ENCODE results near the gene GPBAR1. TPM values are rescaled to one million over a fixed set of nuclear protein-coding genes. Genes with fewer than 3 reads are reported as not detected.
"Not testable (repeated sequence)": the region's sequence is repeated elsewhere in the genome, so short reads cannot be mapped to it uniquely, and the experiment has no call there.

Gene GPBAR1
- total RNA-seq, 2 donors from 2014 or later: 0.46 to 0.88 TPM

- Mint-ChIP-seq H3K27ac (no peak overlapping the region), H3K9me3 (no peaks in the 10 kb centered on the region), H3K36me3 (no peaks in the 10 kb centered on the region)
- no peak for ATAC-seq
- DNase-seq (ENCODE audit: low spot score in 2 of 2): no peak
These were observed 46.7 kb downstream of the GPBAR1 start for GRCh38 chr2:218307415-218308090.

- Mint-ChIP-seq H3K9me3 (no peaks in the 10 kb centered on the region), H3K27ac (no peak overlapping the region), H3K36me3 (no peaks in the 10 kb centered on the region)
- no peak for ATAC-seq
- DNase-seq (ENCODE audit: low spot score in 2 of 2): no peak
These were observed 50.2 kb downstream of the GPBAR1 start for GRCh38 chr2:218310853-218311540.

GRCh38 chr2:218311541-218312266 is 50.9 kb downstream of the GPBAR1 start:
- not testable (repeated sequence) for H3K9me3 Mint-ChIP-seq; H3K36me3 Mint-ChIP-seq; ATAC-seq; DNase-seq (ENCODE audit: low spot score in 2 of 2); H3K27ac Mint-ChIP-seq

GRCh38 chr2:218312267-218312756 is 51.5 kb downstream of the GPBAR1 start:
- H3K9me3 Mint-ChIP-seq: no peaks in the 10 kb centered on the region
- no peaks in the 10 kb centered on the region for H3K36me3 Mint-ChIP-seq
- no peak for ATAC-seq

GRCh38 chr2:218313356-218313755 is 52.5 kb downstream of the GPBAR1 start:
- no peaks in the 10 kb centered on the region for H3K9me3 Mint-ChIP-seq
- H3K36me3 Mint-ChIP-seq: no peaks in the 10 kb centered on the region
- DNase-seq (ENCODE audit: low spot score in 2 of 2): no peak
- no peak for ATAC-seq
- H3K27ac Mint-ChIP-seq: no peak overlapping the region

More at GRCh38 chr2:218312267-218312756, 51.5 kb downstream of the GPBAR1 start:
- no peak overlapping the region for H3K27ac Mint-ChIP-seq
- DNase-seq (ENCODE audit: low spot score in 2 of 2): no peak

Other genes with a start within 250 kb of the GPBAR1 start
- 1 to 10 TPM; 3.2 to 5.1 TPM for gene RUFY4, start 191.8 kb upstream of the GPBAR1 start, total RNA-seq
- gene CXCR2, start 135.0 kb upstream of the GPBAR1 start, total RNA-seq: under 1 TPM in 1 of 2 donors, not detected in 1; 0.33 TPM
- gene CXCR1, start 94.1 kb upstream of the GPBAR1 start, total RNA-seq: not detected
- gene ARPC2, start 43.8 kb upstream of the GPBAR1 start, total RNA-seq: 100 to 1,000 TPM; 567 to 656 TPM
- 10 to 100 TPM; 67.7 to 68.4 TPM for gene AAMP, start 9.1 kb downstream of the GPBAR1 start, total RNA-seq
- gene PNKD, start 9.5 kb downstream of the GPBAR1 start, total RNA-seq: 10 to 100 TPM; 25.1 to 30.4 TPM
- 10 to 100 TPM; 46.1 to 47.5 TPM for gene TMBIM1, start 31.5 kb downstream of the GPBAR1 start, total RNA-seq
- not detected for gene CATIP, start 95.8 kb downstream of the GPBAR1 start, total RNA-seq
- gene SLC11A1, start 121.3 kb downstream of the GPBAR1 start, total RNA-seq: not detected
- gene CTDSP1, start 138.9 kb downstream of the GPBAR1 start, total RNA-seq: 10 to 100 TPM in 1 of 2 donors, 1 to 10 TPM in 1; 8.1 to 86.8 TPM
- gene VIL1, start 158.1 kb downstream of the GPBAR1 start, total RNA-seq: not detected

Measured in activated naive CD4-positive, alpha-beta T cell treated with anti-CD3 and anti-CD28 coated beads, Interleukin-2, amount 50 U/mL, for 72 hours (primary cell).